HPDE6-E6E7 (cell line): Measurements from ENCODE around the gene GPX3.

Source experiments
- DNase-seq: peaks from one replicate; pipeline ENCODE4 v3.0.0; 2011; ENCODE audit warnings: missing footprints; ENCODE audit errors: extremely low spot score

The GPX3 gene

DNA sequence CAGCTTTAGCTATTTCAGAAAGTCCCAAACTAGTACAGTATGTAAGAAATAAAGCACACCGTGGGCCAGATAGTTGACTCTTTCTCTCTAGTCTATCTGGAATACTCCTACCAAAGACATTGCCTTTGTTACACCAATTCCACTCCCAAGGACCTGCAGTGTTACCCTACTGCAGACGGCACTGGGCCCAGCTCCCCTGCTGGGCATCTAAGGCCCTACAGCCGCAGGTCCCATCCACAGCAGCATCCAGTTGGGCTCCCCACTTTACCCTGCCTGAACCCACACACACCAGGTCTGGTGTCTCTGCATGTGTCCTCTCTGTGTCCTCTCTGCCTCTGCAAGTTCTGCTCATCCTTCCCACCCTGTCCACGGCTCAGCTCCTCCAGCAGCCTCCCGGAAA lies 37.9 kb downstream of the GPX3 start:
- no peak for DNase-seq

DNA sequence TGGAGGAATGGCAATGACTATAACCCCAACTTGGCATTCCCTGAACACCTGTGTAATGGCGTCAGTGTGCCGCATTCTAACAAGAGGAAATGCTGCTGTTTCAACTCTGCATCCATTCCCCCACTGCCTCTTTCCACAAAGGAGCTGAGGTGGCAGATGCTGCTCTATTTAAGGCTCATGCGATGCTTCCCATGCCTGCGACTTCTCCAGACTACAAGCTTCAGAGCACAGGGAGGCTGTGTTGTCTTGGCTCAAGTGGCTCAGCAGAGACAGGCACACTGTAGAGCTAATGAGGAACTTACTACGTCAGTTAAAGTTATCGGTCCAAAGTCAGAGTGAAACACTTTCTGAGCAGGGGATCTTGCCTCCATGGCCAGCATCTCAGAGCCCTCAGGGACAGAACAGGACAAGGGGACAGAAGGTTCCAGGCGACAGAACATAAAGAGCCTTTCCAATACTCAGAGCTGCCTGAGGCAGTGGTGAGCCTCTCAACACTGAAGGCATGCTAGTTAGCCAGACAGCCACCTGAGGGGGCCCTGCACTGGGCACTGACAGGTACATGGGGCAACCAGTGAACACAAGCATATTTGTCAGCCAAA lies 38.6 kb downstream of the GPX3 start:
- DNase-seq, result no peak

DNA sequence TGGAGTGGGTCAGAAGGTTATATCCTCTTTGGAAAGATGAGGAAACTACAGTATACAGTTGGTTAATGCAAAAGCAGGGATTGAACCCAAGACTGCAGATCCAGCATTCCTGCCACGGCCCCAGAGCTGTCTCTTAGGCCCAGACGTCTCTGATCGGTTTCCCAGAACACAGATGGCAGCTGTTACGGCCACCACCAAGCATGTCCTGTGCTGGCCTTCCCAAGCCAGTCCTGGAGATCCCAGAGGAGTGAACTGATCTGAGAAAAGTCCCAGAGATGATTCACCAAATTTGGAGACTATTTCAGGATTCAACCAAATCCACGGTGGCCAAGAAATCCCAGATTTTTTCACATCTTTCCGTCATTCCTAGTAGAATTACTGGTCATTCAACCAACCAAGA lies 40.4 kb downstream of the GPX3 start:
- no peak for DNase-seq

DNA sequence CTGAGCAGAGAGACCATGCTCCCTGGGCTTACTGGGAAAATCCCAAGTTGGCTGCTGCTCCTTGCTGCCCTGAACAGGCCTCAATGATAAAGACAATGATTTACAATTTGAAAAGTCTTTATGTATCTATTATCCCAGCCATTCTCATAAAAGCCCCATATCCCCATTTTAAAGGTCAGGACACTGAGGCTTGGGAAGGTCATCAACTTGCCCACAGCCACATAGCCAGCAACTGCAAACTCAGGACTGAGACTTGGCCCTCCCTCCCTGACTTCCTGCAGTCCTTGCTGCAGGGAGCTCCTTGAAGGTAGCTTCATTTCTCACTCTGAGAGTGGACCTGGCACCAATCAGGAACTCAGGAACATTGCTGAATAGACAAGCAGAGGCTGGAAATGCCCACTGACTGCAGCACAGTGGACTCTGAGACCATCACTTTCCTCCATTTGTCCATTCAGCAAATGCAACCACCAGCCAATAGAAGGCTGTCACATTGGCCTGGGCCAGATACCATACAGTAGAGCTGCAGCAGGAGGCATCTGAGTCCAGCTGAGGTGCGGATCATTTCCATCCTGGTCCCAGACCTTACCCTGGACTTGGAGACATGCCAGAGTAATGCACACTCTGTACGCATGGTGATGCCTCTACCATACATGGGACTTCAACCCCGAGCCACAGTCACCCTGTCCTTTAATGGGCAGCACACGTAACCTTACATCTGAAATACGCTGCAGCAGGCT lies 42.2 kb downstream of the GPX3 start:
- DNase-seq, result no peak

DNA sequence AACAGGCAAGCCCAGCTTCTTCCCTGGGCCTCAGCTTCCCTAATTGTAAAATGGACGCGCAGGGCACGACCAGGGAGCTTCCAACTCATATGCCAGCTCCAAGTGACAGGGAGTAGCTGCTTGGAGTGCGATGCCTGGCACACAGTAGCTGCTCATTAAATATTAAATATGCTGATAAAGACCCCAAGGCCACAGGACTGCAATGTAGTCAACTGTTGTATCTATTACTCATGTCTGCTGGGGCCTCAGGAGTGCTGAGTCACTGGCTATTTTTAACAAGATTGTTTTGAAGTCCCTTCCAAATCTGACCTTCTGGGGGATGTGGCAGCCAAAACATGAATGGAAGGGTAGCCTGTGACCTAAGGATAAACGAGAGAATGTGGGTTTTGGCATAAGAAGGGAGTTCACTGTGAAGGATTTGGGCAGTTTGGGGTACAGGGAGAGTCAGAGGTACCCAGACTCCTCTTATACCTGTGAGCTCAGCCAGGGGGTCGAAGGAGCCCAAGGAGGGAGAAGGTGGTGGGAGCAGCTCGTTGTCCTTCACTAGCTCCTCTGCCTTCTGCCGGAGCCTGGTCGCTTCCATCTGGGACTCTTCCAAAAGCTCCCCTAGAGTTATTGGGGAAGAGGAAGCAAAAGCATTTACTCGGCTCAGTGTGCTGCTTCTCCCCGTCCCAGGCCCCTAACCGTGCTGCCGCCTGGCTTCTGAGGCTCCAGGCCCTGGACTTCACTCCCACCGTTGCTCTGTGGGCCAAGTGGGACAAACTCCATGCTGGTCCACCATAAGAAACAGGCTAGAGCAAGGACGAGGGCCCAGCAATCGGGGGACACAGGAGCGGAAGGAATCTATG lies 43.0 kb downstream of the GPX3 start:
- no peak for DNase-seq

DNA sequence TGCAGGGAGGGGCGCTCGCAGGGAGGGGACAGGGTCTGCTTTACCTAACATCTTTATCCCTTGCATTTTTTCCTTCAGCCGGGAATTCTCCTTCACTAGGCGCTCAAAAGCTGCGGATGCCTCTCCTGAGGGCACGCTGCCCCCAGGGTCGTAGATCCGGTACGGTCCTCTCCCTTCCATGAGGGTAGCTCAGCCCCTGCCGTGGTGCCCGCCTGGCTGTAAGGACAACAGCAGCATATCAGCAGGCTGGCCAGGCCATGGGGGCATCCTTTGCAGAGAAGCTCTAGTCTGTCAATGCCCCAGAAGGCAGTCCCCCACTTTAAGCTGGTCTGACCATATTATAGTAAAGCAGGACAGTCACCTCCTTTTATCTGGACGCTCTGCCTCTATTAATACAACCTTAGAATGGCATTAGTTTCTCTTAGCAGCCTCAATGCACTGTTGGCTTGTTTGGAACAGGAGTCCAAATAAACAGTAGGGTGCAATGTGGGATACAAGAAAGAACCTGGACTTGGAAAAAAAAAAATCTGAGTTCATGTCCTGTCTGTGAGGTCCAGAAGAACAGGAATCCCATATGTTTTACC lies 44.6 kb downstream of the GPX3 start:
- DNase-seq, result no peak

DNA sequence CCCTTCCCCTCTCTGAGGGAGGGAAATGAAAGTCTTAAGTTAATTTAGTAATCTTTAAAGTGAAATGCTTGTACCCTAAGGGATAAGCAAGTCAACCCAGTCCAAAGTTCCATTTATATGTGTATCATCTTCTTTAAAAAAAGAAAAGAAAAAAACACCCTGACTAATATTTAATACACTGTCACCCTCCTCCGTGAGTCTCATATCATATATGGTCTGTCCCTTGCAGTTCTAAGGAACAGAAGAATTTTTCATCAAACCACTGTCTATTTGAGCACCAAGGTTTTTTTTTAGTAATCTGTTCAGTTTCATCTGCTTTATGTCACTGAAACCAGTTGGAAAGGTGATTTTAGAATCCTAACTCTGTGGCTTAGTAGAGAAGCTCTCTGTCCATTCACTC lies 45.2 kb downstream of the GPX3 start:
- no peak for DNase-seq

DNA sequence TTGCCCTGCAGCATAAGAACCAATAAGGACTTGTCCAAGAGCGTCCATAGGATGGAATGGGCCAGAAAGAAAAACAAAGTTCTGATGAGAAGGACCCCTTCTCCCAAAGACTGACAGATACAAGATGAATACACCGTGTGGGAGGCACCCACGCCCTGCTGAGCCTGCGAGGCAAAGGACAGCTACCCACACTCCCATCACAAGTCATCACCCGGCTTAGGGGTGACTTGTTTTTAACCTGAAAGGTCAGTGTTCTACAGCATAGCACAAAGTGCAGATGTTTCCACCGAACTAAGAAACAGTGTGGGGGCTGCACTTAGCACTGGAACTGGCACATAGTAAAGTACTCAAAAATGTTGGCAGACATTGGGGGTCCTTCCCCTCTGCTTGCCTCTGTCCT lies 46.5 kb downstream of the GPX3 start:
- no peak for DNase-seq

DNA sequence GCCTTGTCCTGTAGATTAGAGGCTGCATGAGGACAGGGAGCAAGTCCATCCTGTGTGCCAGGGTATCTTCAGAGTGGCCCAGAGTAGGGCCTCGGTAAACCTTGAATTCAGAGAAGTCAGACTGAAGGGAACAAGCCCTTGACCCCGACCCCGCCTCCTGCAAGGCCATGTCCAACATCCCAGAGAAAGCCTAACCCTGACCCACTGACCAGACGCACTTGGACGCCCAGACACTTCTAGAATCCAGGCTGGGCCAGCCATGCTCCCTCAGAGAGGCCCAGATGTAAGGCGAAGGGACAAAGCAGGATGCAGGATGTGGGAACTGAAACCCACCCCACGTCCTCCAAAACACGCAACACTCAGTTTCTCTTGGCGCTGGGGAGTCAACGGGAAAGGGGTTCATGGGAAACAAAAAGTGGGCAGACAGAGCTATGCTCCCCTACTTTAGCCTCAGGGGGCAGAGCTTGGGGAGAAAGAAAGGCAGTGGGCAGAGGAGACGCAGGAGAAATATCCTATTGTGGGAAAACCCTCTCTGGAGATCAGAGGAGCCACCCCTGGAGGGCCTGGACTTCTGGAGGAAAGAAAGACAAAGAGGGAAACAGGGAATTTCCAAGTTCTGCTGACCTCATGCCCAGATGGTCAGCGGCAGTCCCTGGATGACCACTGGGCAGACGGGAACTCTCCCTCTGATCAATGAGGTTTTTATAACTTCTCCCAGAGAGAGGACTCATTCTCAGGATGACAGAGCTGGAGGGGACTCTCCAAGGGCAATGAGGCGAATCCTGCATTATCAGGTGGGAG lies 47.4 kb downstream of the GPX3 start:
- DNase-seq, result no peak

DNA sequence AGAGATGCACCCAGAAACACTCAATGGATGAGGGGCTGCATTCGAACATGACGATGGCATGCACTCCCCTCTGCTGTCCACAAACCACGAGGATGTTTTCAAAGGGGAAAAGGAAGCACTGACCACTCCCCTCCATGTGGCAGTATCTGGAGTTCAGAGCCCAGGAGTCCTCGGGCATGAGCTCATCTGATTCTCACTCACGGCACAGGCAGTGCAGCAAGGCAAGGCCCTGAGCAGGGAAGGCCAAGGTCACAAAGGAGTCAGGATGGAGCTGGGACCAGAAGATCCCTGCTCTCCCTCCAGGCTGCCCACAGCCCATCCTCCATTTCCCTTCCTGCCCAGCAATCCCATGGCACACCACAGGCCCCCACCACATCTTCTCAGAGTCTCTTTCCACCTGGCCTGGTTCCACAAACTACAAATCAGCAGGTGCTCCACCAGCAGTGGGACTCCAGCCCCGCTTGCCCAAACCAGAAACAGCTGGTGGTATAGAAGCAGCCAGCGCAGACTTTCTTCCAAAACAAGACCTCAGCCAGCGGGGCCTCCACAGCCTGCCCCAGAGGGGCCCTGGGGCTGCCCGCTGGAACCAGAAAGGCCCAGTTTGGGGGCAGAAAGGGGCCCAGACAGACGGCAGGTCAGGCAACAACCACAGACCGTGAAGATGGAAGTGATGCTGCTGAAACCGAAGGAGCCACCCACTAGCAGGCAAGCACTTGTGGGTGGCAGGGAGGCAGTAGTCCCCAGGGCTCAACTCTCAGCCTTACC lies 48.2 kb downstream of the GPX3 start:
- no peak for DNase-seq

DNA sequence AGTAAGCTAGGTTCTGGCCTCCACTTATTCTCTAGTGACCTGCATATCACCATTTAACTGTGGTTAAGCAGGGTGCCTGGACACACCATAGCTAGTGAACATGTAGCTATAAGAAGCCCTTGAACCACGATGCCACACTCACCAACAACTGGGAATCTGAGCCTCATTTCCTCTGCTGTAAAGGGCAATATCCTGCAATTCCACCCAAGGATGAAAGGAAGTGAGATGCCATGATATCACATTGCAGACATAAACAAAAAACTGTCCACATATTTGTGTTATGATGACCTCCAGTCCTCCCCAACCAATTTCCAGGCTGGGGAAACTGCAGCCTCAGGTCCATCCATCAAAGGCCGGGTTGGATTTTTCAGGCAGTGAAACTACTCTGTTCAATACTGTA lies 50.1 kb downstream of the GPX3 start:
- DNase-seq, result no peak

DNA sequence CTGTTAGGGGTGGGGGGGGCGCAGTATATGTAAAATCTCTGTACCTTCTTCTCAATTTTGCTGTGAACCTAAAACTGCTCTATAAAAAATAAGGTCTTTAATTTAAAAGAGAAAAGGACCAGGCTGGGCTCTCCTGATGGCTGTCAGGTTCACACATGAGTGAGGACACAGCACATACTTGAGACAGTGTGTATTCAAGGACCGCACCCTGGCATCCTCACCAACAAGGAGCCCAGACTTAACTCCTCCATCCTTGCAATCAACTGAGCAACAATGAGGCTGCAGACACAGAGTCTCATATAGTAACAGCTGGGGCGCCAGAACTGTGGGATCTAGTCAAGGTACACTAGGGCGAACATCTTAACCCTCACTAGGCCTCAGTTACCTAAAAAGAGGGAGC lies 50.6 kb downstream of the GPX3 start:
- no peak for DNase-seq

DNA sequence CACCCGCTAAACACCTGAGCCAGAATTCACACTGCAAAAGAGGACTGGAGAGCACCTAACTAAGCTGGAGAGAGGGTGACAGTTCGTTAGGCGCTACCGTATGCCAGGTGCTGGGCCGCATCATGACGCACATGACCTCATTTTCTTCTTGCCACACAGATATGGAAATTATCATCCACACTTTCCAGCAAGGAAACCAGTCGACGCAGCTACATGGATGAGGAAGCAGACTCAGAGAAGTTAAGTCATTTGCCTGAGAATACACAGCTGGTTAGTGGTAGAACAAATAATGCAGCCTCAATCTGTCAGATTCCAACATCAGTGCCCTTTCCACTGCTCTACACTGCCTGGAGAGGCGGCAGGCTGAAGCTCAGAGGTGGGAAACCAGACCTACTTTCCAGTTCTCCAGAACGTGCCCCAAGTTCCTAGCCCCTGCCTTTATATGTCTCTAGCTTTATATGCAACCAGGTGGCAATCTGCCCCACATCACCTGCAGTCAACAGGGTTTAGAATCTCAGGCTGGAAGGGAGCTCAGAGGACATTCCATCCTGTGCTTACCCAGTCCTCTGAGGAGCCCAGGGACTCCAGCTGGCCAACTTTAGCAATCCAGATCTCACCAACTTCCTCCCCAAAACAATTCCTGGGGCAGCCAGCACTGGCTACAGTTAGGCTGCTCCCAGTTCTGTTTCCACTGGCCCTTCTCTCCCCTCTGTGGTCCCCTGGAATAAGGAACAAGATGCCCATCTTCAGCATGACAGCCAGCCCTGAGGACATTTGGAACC lies 51.6 kb downstream of the GPX3 start:
- DNase-seq, result no peak

DNA sequence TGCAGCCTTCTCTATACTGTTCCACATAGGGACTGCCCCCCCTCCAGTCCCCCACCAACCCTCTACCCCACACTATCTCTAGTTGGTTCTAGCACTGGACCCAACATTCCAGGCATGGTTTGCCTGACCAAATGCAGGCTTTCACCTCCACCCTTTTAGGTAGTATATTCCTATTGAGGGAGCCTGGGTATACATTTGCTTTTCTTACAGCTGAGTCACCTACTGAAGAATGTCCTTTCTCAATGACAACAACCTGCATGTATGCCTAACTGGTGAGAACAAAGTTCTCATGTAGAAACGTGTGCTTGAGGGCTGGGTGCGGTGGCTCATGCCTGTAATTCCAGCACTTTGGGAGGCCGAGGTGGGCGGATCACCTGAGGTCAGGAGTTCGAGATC lies 52.2 kb downstream of the GPX3 start:
- peak; percentile 86 for DNase-seq

DNA sequence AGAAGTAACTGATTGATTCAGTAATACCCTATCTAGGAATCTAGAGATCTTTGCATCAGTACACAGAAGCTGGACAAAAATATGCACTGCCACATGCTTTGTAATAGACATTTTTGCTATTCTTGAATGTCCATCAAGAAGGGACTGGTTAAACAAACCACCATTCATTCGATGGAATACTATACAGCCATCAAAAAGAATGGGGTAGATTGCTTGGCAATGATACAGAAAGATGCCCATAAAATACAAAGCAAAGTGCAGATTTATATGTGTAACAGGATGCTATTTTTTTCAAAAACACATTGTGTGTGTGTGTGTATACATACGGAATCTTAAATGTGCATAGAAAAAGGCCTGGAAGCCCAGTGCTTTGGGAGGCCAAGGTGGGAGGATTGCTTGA lies 52.9 kb downstream of the GPX3 start:
- DNase-seq, result no peak

DNA sequence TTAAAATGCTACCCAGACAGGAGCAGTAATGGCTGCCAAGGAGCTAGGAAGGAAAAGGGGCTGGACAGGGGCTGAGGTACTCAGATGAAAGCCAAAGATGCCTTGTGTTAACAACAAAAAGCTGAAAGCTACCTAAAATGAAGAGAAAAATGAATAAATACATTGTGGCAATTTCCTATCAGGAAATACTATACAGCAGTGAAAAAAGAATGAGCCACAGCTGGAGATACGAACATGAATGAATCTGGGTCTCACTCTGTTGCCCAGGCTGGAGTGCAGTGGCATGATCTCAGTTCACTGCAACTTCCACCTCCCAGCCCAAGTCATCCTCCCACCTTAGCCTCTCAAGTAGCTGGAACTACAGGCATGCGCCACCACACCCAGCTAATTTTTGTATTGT lies 54.2 kb downstream of the GPX3 start:
- no peak for DNase-seq

DNA sequence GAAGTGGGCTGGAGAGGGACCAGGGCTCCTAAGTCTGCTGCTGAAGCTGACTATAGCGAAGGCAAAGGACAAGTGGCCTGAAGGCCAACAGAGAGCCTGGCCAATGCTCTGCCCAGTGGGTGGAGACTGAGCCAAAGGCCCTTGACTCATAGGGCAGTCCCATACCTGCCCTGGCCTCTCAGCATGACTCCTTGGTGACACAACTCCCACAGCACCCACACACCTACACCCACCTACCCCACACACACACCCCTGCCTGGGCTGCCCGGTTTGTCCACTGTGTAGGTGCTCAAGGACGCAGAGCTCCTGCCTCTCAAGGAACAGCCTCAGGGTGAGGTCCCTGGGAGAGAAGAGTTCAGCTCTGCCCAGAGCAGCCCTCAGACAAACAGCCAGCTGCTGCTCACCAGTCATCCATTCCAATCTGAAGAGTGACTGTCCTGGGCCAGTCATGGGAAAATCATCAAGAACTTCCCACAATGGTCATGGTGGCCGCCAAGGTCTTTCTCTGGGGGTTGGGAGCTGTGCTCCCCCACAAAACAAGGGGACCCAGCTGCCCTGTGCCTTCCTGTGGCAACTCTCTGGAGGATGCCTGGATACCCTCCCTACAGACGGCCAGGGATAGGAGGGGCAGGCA lies 55.4 kb downstream of the GPX3 start:
- peak; percentile 75 for DNase-seq

DNA sequence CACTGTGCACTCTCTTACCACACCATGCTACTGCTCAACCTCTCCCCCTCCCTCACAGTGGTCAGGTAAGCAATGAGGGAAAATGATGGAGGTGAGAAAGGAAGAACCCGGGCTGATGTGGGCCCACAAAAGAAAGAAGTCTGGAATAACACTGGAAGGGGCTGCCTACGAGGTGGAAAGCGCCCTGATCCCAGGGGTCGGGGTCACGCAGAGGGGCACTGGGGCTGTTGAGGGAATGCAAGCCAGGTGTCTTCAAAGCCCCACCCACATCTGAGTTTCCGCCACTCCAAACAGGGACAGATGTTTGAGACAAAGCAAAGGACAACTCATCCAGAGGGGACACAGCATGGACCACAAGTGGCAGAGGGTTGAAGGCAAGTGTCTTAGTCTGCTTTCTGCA lies 56.2 kb downstream of the GPX3 start:
- no peak for DNase-seq

DNA sequence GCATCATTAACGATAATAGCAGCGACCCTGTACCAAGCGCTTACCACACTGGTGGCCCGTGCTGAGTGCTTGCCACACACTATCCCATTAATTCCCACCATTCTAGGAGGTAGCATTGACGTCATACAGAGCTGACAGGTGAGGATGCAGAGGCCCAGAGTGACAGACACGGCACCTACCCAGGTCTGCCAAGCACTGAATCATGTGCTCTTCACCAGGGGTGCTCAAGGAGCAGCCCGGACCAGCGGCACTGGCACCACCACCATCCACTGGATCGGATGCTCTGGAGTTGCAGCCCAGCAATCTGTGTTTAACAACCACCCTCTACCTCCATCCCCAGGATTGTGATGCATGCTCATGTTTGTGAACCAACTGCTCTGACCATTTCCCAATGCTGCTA lies 57.0 kb downstream of the GPX3 start:
- no peak for DNase-seq

DNA sequence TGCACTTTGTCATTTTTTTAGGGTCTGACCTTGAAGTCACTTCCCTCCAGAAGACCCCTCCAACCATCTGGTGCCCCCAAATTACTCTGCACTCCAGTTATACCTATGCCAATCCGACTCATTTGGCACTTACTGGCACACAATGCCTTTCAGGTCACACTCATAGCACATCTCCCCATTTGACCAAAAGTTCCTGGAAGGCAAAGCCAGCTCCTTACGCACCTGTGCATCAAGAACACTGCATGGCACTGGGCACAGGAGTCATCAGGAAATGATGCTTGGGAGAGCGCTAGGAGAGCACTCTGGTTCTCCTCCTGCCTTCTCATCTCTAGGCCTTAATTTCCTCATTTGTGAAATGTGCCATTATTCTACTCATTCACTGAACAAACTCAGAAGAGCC lies 57.6 kb downstream of the GPX3 start:
- DNase-seq, result no peak
